MCF 10A (cell line): ENCODE results near the gene BAZ2B. TPM values are rescaled to one million over a fixed set of nuclear protein-coding genes. Genes with fewer than 3 reads are reported as not detected.

Experiments
- BruUV-seq: library from RNA; stranded (reverse); fragments of 400-500 nt; replicated peaks from 2 replicates; lab custom pipeline; 2021; lab: Mats Ljungman, UMichigan
- CTCF ChIA-PET: fragments of 300-600 bp; sonication (Branson Sonifier 250); formaldehyde crosslinking; extraction: SDS; loops from one replicate; lab custom pipeline; 2021; ENCODE audit warnings: antibody characterized with exemption, inconsistent platforms; lab: Yijun Ruan, JAX
- POLR2A ChIA-PET: fragments of 300-600, 350-650 bp; sonication (Branson Sonifier 250); formaldehyde crosslinking; extraction: SDS; loops from one replicate; lab custom pipeline; 2020; ENCODE audit warnings: antibody characterized with exemption, inconsistent platforms; lab: Yijun Ruan, JAX
- DNase-seq: peaks from one replicate; pipeline ENCODE4 v3.0.0-alpha.2; 2018; ENCODE audit not compliant: unreplicated experiment
- H3K27ac Mint-ChIP-seq: one replicate; pipeline ENCODE4 v1.8.0; 2022; ENCODE audit warnings: mild to moderate bottlenecking, low read depth, mixed read lengths; ENCODE audit not compliant: unreplicated experiment
- H3K27me3 Mint-ChIP-seq: one replicate; pipeline ENCODE4 v1.8.0; 2022; ENCODE audit warnings: mixed read lengths; ENCODE audit not compliant: insufficient read depth, unreplicated experiment
- H3K36me3 Mint-ChIP-seq: one replicate; pipeline ENCODE4 v1.8.0; 2022; ENCODE audit warnings: mild to moderate bottlenecking, moderate library complexity, mixed read lengths; ENCODE audit not compliant: insufficient read depth, unreplicated experiment
- H3K4me1 Mint-ChIP-seq: one replicate; pipeline ENCODE4 v1.8.0; 2022; ENCODE audit warnings: mixed read lengths; ENCODE audit not compliant: insufficient read depth, unreplicated experiment
- H3K4me3 Mint-ChIP-seq: one replicate; pipeline ENCODE4 v1.8.0; 2022; ENCODE audit warnings: mild to moderate bottlenecking, moderate library complexity, mixed read lengths; ENCODE audit not compliant: unreplicated experiment
- H3K9me3 Mint-ChIP-seq: one replicate; pipeline ENCODE4 v1.8.0; 2022; ENCODE audit warnings: mixed read lengths; ENCODE audit not compliant: unreplicated experiment
- CTCF ChIP-seq: fragments of 200-600 bp; IDR thresholded peaks from one replicate; pipeline ENCODE4 v1.8.0; 2022; ENCODE audit warnings: antibody characterized with exemption, mild to moderate bottlenecking; ENCODE audit not compliant: unreplicated experiment
- intact Hi-C: fragments of 100-400 bp; cut with micrococcal nuclease; formaldehyde crosslinking; loops from 2 replicates; pipeline ENCODE4 v1.14.1; 2022
- total RNA-seq: library from RNA; stranded (reverse); gene quantifications from 2 replicates; pipeline ENCODE4 v1.2.3, GENCODE V29; 2022

The BAZ2B gene
- total RNA-seq, 1 experiment from 2014 or later: 51.8 TPM

DNA sequence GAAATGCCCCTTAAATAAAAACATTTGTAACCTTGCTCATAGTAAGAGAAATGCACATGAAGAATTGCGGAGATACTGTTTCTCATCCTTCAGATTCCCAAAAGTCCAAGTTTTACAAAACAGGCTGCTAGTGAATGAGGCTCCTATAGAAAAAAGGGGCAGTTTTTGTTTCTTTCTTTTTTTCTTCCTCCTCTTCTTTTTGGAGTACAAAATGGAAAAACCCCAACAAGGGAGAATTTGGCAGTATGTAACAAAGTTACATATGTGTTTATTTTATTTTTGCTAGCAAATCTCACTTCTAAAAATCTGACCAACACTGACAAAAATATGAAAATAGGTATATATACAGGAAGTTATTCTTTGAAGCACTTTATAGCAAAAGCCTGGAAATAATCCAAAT, 7.1 kb upstream of the BAZ2B start:
- ChIA-PET POLR2A (no interaction called here), CTCF (no interaction called here)
- intact Hi-C loops: no loop called here

GRCh38 chr2:159622966-159623365, 6.6 kb upstream of the BAZ2B start:
- H3K9me3 Mint-ChIP-seq: peaks cover 16% of the 10 kb centered on the region
- no peak for TF ChIP-seq CTCF
- DNase-seq: no peak
- H3K27me3 Mint-ChIP-seq: no peaks in the 10 kb centered on the region
- ChIA-PET CTCF (no interaction called here), POLR2A (interaction anchor here (1.9 kb wide), 2 partner anchors 11 to 105 kb away, joined by 5 to 10 read pairs; no protein-coding TSS in a partner anchor)
- H3K4me1 Mint-ChIP-seq: no peaks in the 10 kb centered on the region
- no peak overlapping the region for H3K4me3 Mint-ChIP-seq
- no peaks in the 10 kb centered on the region for H3K36me3 Mint-ChIP-seq
- H3K27ac Mint-ChIP-seq: no peak overlapping the region
- intact Hi-C loops: no loop called here
- no TSS peak for BruUV-seq

More for the DNA sequence above, 7.1 kb upstream of the BAZ2B start:
- Mint-ChIP-seq H3K9me3 (peaks cover 16% of the 10 kb centered on the region), H3K36me3 (no peaks in the 10 kb centered on the region), H3K27me3 (no peaks in the 10 kb centered on the region), H3K27ac (no peak overlapping the region), H3K4me1 (no peaks in the 10 kb centered on the region), H3K4me3 (no peak overlapping the region)
- DNase-seq: no peak
- BruUV-seq: no TSS peak
- no peak for TF ChIP-seq CTCF

GRCh38 chr2:159620796-159621195, 4.4 kb upstream of the BAZ2B start:
- Mint-ChIP-seq H3K27ac (no peak overlapping the region), H3K27me3 (no peaks in the 10 kb centered on the region), H3K4me3 (no peak overlapping the region), H3K4me1 (no peaks in the 10 kb centered on the region), H3K9me3 (peaks cover 7% of the 10 kb centered on the region), H3K36me3 (peaks cover 5% of the 10 kb centered on the region)
- ChIA-PET CTCF (no interaction called here), POLR2A (interaction anchor here (1.5 to 1.9 kb wide), 3 partner anchors 8 to 103 kb away, joined by 3 to 10 read pairs (median 5); no protein-coding TSS in a partner anchor)
- no peak for TF ChIP-seq CTCF
- BruUV-seq: no TSS peak
- intact Hi-C loops: no loop called here
- DNase-seq: no peak

- H3K4me3 Mint-ChIP-seq: peak overlapping the region; percentile 99
- no peaks in the 10 kb centered on the region for H3K9me3 Mint-ChIP-seq
- peaks cover 12% of the 10 kb centered on the region for H3K36me3 Mint-ChIP-seq
- peaks cover 2% of the 10 kb centered on the region for H3K4me1 Mint-ChIP-seq
- no TSS peak for BruUV-seq
- peak overlapping the region; percentile 98 for H3K27ac Mint-ChIP-seq
- peak; percentile 38 for DNase-seq
- POLR2A ChIA-PET: interaction anchor here (0.7 to 11.1 kb wide), 10 partner anchors 8 to 113 kb away, joined by 3 to 262 read pairs (median 6); partner anchors contain the start of gene MARCHF7
- intact Hi-C loops: loop anchor here (5.0 kb wide), 1 partner anchor 100 kb away; no protein-coding TSS in a partner anchor
- TF ChIP-seq CTCF: no peak
- no peaks in the 10 kb centered on the region for H3K27me3 Mint-ChIP-seq
- CTCF ChIA-PET: interaction anchor here (0.5 to 1.3 kb wide), 4 partner anchors 9 to 292 kb away, joined by 3 to 4 read pairs (median 3); no protein-coding TSS in a partner anchor
These were observed 1.3 kb upstream of the BAZ2B start for GRCh38 chr2:159617646-159618045.
